Hepatocyte (in vitro differentiated cells): ENCODE results near the gene VWA5B1.

Experiments used
- EZH2 ChIP-seq: fragments of 200-600 bp; sonication (generic); IDR thresholded peaks from 2 replicates; pipeline ENCODE4 v1.6.1; 2016; ENCODE audit warnings: antibody characterized with exemption, mild to moderate bottlenecking, borderline replicate concordance
- EZH2phosphoT487 ChIP-seq: fragments of 200-600 bp; sonication (generic); IDR thresholded peaks from one replicate; pipeline ENCODE4 v1.6.1; 2018; ENCODE audit warnings: antibody characterized with exemption, mild to moderate bottlenecking, low read depth, moderate library complexity; ENCODE audit not compliant: unreplicated experiment, severe bottlenecking
- TF ChIP-seq, protein P1 (sequence below): fragments of 200-600 bp; sonication (generic); IDR thresholded peaks from 2 replicates; pipeline ENCODE4 v1.5.1; 2016; ENCODE audit warnings: antibody characterized with exemption, mild to moderate bottlenecking; ENCODE audit not compliant: poor library complexity

DNA sequence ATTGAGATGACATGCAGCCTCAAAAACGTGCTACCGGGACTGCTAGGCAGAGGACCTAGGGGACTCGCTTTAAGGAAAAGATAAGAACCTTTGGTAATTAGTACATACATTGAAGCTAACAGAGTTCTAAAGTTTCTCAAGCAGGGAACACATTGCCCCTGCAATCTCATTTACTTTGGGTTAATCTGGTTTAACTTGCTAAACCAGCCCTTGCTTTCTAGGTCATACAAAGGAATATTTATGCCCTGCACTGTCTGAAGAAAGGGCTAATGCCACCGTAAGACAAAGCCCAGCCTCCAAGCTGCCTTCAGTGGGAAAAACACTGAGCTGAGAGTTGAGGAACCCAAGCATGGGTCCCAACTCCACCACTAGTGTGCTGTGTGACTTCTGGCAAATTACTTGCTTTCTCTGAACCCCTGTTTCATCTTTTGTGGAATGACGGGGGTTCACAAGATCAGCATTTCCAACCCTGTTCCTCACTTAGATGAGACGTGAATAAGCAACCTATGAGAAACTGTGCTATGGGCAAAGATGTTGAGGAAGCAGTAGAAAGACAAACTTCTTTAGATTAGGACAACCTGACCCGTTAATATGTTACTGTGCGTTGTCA, 66.3 kb downstream of the VWA5B1 start:
- TF ChIP-seq, protein P1, sequence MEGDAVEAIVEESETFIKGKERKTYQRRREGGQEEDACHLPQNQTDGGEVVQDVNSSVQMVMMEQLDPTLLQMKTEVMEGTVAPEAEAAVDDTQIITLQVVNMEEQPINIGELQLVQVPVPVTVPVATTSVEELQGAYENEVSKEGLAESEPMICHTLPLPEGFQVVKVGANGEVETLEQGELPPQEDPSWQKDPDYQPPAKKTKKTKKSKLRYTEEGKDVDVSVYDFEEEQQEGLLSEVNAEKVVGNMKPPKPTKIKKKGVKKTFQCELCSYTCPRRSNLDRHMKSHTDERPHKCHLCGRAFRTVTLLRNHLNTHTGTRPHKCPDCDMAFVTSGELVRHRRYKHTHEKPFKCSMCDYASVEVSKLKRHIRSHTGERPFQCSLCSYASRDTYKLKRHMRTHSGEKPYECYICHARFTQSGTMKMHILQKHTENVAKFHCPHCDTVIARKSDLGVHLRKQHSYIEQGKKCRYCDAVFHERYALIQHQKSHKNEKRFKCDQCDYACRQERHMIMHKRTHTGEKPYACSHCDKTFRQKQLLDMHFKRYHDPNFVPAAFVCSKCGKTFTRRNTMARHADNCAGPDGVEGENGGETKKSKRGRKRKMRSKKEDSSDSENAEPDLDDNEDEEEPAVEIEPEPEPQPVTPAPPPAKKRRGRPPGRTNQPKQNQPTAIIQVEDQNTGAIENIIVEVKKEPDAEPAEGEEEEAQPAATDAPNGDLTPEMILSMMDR, result no peak
- no peak for TF ChIP-seq EZH2
- no peak for TF ChIP-seq EZH2phosphoT487
